GM04503 (cell line): ENCODE measurements around the gene METTL17.
"Not testable (repeated sequence)": the region's sequence is repeated elsewhere in the genome, so short reads cannot be mapped to it uniquely, and the experiment has no call there.

Source experiments
- DNase-seq: peaks from one replicate; pipeline ENCODE4 v3.0.0-alpha.2; 2012; ENCODE audit warnings: low read depth

METTL17 gene, protein sequence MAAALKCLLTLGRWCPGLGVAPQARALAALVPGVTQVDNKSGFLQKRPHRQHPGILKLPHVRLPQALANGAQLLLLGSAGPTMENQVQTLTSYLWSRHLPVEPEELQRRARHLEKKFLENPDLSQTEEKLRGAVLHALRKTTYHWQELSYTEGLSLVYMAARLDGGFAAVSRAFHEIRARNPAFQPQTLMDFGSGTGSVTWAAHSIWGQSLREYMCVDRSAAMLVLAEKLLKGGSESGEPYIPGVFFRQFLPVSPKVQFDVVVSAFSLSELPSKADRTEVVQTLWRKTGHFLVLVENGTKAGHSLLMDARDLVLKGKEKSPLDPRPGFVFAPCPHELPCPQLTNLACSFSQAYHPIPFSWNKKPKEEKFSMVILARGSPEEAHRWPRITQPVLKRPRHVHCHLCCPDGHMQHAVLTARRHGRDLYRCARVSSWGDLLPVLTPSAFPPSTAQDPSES

GRCh38 chr14:20989787-20990600 is at the start of gene METTL17:
Gene METTL17 (plus strand): TSS chr14:20989980. CDS start chr14:20990003, 23 bp downstream.
- peak; percentile 94 for DNase-seq

DNA sequence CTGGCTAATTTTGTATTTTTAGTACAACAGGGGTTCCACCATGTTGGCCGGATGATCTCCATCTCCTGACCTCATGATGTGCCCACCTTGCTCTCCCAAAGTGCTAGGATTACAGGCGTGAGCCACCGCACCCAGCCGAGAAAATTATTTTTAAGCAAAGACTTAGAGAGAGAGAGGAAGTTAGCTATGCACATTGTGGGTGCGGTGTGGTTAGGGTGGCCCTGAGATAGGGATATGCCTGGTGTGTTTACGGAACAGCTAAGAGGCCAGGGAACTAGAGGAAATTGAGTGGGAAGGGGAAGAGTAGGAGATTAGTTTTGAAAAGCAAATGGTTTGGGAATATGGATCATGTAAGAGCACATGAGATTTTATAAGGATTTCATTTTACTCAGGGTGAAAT is 44.6 kb upstream of the METTL17 start:
- not testable (repeated sequence) for DNase-seq

GRCh38 chr14:20946707-20947106 is 43.1 kb upstream of the METTL17 start:
- DNase-seq = not testable (repeated sequence)

DNA sequence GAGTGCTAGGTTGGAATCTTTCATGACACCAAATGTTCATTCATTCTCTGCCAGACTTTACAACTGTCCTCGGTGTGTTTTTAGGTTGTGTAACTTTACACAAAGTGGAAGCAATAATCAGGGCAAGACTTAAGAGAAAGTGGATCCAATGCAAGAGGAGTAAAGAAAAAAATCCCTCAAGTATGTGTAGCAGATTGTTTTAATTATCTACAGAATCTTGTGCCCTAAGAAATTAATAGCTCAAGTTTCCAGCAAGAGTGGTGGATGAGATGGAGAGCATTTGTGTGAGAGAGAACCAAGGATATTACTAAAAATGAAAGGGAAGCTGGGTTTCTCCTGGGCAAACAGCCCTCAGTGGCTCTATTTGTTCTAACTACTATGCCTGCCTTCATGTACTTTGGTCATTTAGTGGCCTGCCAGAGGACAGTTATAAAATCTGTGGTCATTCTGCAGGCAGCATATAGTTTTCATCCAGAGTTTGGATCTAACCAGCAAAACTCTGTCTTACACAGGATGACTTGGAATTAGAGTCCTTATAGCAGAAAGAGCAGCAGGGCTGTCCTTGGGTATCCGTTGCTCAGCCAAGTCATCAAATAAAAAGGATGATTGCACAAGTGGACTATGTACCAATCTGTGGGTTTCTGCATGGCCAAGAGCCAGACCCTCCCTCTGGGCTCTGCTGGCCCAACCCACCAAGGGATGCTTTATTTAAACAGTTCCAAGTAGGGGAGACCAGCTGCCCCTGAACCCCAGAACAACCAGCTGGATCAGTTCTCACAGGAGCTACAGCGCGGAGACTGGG is 34.8 kb upstream of the METTL17 start, which contains the start of gene RNASE2:
TSS of gene RNASE2 (plus strand) at position 752 of the 802 bp plus-strand sequence. CDS start 285 bp downstream, outside the sequence.
- DNase-seq = not testable (repeated sequence)

DNA sequence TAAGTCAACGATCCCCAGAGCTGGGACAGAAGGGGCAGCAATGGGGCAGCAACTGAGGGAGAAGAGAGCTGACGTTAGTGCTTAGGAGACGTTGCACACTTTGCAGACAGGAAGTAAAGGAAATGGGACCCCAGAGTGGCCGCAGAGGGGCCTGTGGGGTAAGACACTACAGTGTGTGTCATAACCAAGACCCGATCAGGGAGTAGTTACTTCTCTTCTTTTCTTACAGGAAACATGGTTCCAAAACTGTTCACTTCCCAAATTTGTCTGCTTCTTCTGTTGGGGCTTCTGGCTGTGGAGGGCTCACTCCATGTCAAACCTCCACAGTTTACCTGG is 34.3 kb upstream of the METTL17 start:
- DNase-seq = not testable (repeated sequence)

DNA sequence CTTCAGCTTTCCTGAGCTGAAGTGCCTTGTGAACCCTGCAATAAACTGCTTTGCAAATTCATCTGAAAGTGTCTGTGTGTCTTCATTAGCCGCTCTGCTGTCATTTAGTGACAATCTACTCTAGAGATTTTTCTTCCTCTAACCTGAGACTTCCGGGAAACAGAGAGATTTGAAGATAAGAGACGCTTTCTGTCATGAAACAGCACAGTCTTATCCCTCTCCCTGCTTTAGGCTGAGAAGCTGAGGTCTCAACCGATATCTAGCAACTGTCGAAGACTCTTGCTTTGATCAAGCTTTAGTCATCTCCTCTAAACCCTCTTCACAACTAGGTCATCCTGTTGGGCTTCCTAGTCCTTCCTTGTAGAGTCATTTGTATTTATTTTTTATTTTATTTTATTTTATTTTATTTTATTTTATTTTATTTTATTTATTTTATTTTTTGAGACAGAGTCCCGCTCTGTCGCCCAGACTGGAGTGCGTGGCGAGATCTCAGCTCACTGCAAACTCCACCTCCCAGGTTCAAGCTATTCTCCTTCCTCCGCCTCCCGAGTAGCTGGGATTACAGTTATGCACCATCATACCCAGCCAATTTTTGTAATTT is 33.3 kb upstream of the METTL17 start:
- DNase-seq = no peak

- not testable (repeated sequence) for DNase-seq
Measured at GRCh38 chr14:20958946-20959345, 30.8 kb upstream of the METTL17 start.

- no peak for DNase-seq
Measured at GRCh38 chr14:20969336-20969735, 20.4 kb upstream of the METTL17 start.

- no peak for DNase-seq
Measured at GRCh38 chr14:20970647-20970982, 19.2 kb upstream of the METTL17 start.

GRCh38 chr14:20970983-20971704 is 18.6 kb upstream of the METTL17 start:
- peak; percentile 28 for DNase-seq

- DNase-seq = no peak
Measured at GRCh38 chr14:20971705-20972021, 18.1 kb upstream of the METTL17 start.

DNA sequence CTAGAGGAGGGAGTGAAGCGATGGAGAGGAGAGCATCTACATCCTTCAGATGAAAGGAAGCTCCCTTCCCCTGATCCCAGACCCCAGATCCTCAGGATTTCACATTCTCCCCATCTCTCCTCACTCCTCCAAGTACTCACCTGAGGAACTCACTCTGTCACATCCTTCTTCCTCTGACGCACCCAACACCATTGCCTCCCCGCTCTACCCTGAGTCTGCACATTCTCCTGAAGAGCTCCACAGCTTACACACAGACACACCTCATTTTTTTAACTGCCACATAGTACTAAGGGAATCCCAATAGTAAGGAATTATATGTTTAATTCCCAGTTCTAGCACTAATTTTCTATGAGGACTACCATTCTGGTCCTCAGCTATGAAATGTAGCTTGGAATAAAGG is 16.3 kb upstream of the METTL17 start:
- no peak for DNase-seq

DNA sequence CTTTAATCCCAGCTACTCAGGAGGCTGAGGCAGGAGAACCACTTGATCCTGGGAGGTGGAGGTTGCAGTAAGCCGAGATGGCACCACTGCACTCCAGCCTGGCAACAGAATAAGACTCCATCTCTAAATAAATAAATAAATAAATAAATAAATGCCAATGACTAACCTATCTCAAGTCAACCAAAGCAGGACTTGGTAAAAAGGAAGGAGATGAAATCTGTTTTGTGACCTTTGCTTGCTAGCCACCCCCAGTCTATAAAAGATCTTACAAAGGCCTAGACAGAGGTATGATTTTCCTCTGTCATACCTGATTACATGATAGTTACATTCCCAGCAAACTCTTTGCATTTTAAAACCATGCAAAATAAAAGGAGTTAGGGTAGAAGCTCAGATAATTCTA is 13.5 kb upstream of the METTL17 start:
- no peak for DNase-seq

GRCh38 chr14:20978687-20979086 is 11.1 kb upstream of the METTL17 start:
- DNase-seq = no peak

- no peak for DNase-seq
Measured at GRCh38 chr14:20980906-20981305, 8.9 kb upstream of the METTL17 start.

- no peak for DNase-seq
Measured at GRCh38 chr14:20982646-20983369, 7.0 kb upstream of the METTL17 start.

DNA sequence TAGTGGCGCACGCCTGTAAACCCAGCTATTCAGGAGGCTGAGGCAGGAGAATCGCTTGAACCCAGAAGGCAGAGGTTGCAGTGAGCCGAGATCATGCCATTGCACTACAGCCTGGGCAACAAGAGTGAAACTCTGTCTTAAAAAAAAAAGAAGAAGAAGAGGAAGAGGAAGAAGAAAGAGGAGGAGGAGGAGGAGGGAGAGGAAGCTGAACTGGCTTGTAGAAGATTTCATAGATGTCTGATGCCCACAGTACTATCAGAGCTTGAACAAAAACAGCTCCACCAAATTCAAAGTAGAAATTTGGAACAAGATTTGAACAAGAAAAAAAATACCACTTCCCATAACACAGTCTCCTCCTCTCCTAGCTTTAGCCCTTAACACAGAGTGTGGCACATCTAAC is 4.1 kb upstream of the METTL17 start:
- not testable (repeated sequence) for DNase-seq

GRCh38 chr14:20986811-20987210 is 3.0 kb upstream of the METTL17 start:
- DNase-seq = peak; percentile 93

DNA sequence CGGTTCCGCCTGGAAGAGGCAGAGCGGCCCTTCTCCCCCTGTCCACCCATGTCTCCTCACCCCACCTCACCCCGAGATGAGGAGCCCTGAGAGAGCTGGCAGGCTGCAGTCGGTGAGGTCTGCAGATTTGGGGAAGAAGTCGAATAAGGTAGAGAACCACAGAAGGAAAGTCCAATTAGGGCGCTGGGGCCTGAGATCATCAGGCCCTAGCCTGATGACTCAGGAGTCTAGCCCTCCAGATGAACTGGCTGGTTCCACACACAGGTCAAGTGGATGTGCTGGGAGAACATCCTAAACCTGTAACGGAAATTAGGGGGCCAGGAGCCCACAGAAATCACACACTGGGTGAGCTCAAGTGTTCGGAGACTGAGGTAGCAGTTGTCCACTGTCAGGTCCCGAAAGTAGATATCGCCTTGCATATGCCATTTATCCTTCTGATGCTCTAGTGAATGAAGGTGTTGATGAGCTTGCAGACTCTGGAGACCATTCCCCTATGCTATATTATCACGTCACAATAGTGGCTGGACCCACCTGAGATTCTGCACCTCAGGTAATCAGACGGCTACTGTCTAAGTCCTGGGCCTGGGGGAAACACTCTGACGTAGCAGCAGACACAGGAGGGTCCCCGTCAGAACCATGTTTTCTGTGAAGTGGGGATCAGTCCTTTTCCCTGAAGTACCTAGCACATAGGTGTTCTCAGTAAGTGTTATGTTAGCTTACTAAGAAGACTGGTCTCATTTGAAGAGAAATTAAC is 886 bp upstream of the METTL17 start:
- no peak for DNase-seq

- DNase-seq = no peak
Measured at GRCh38 chr14:20989471-20989786, 351 bp upstream of the METTL17 start.
